HL-60 (cell line): ENCODE results near the gene CYGB.

Experiments used
- CTCF ChIP-seq: IDR thresholded peaks from one replicate; pipeline ENCODE4 v1.5.1; 2011; ENCODE audit warnings: low read length, control low read depth, inconsistent platforms; ENCODE audit not compliant: insufficient read depth
- GABPA ChIP-seq: IDR thresholded peaks from 2 replicates; pipeline ENCODE4 v1.6.1; 2012; ENCODE audit warnings: low read depth
- POLR2AphosphoS5 ChIP-seq: IDR thresholded peaks from 2 replicates; pipeline ENCODE4 v1.6.1; 2012; ENCODE audit warnings: low read depth

- no peak for TF ChIP-seq CTCF
- no peak for TF ChIP-seq POLR2AphosphoS5
- no peak for TF ChIP-seq GABPA
Observed at GRCh38 chr17:76544546-76545365, 7.2 kb upstream of the CYGB start.
